GM21528 (cell line): ENCODE results near the gene POLR1C.
"Not testable (repeated sequence)": the region's sequence is repeated elsewhere in the genome, so short reads cannot be mapped to it uniquely, and the experiment has no call there.

Experiments
- ATAC-seq: cut with Tn5 transposase; IDR thresholded peaks from one replicate; pipeline ENCODE4 v1.9.1; 2021; ENCODE audit warnings: mild to moderate bottlenecking, moderate library complexity; ENCODE audit not compliant: unreplicated experiment, low FRiP score

The POLR1C gene

GRCh38 chr6:43509142-43509983 is 7.5 kb upstream of the POLR1C start:
- ATAC-seq, result no peak

- ATAC-seq, result no peak
Observed at GRCh38 chr6:43509984-43510826, 6.7 kb upstream of the POLR1C start, which contains the start of gene LRRC73. TSS of gene LRRC73 (minus strand) at chr6:43510346. CDS start at chr6:43509785, 561 bp downstream.

- ATAC-seq, result no peak
Observed at GRCh38 chr6:43510827-43511163, 6.1 kb upstream of the POLR1C start.

GRCh38 chr6:43511824-43512415 is 5.0 kb upstream of the POLR1C start:
- ATAC-seq, result no peak

- ATAC-seq, result no peak
Observed at GRCh38 chr6:43515808-43516207, 1.1 kb upstream of the POLR1C start.

GRCh38 chr6:43516367-43516696 is 557 bp upstream of the POLR1C start:
- peak; percentile 18 for ATAC-seq

GRCh38 chr6:43517505-43518357 is 842 bp downstream of the POLR1C start:
- ATAC-seq, result no peak

- ATAC-seq, result no peak
Observed at GRCh38 chr6:43520097-43520496, 3.2 kb downstream of the POLR1C start.

- ATAC-seq, result no peak
Observed at GRCh38 chr6:43521836-43522235, 4.9 kb downstream of the POLR1C start.

GRCh38 chr6:43522547-43523261 is 5.8 kb downstream of the POLR1C start:
- ATAC-seq, result no peak

GRCh38 chr6:43523284-43523683 is 6.4 kb downstream of the POLR1C start:
- ATAC-seq, result no peak

GRCh38 chr6:43524483-43524961 is 7.6 kb downstream of the POLR1C start:
- no peak for ATAC-seq

GRCh38 chr6:43532201-43532600 is 15.3 kb downstream of the POLR1C start:
- ATAC-seq, result no peak

- ATAC-seq, result not testable (repeated sequence)
Observed at GRCh38 chr6:43538986-43539385, 22.1 kb downstream of the POLR1C start.

GRCh38 chr6:43539409-43539808 is 22.5 kb downstream of the POLR1C start:
- ATAC-seq, result not testable (repeated sequence)

GRCh38 chr6:43540507-43540906 is 23.6 kb downstream of the POLR1C start:
- no peak for ATAC-seq

- ATAC-seq, result no peak
Observed at GRCh38 chr6:43541774-43542471, 25.0 kb downstream of the POLR1C start.

- ATAC-seq, result no peak
Observed at GRCh38 chr6:43544461-43544860, 27.6 kb downstream of the POLR1C start.

GRCh38 chr6:43547222-43547621 is 30.3 kb downstream of the POLR1C start:
- ATAC-seq, result no peak
